Mesendoderm (in vitro differentiated cells): ENCODE data around the gene SORCS2.
"Not testable (repeated sequence)": the region's sequence is repeated elsewhere in the genome, so short reads cannot be mapped to it uniquely, and the experiment has no call there.

Experiments
- DNase-seq: peaks from one replicate; pipeline ENCODE4 v3.0.0; 2013
- H2AK5ac ChIP-seq: 2 replicates; pipeline ENCODE4 v1.6.1; 2013; ENCODE audit warnings: low read length, inconsistent platforms
- H2BK120ac ChIP-seq: 2 replicates; pipeline ENCODE4 v1.6.1; 2013; ENCODE audit warnings: low read depth, mild to moderate bottlenecking, low read length, moderate library complexity, mixed read lengths
- H2BK15ac ChIP-seq: replicated peaks from 2 replicates; pipeline ENCODE4 v1.6.1; 2013; ENCODE audit warnings: low read depth, mild to moderate bottlenecking, moderate library complexity
- H2BK5ac ChIP-seq: 2 replicates; pipeline ENCODE4 v1.6.1; 2013; ENCODE audit warnings: low read length, inconsistent platforms
- H3K18ac ChIP-seq: 2 replicates; pipeline ENCODE4 v1.6.1; 2013; ENCODE audit warnings: mild to moderate bottlenecking, low read length, mixed read lengths
- H3K23ac ChIP-seq: one replicate; pipeline ENCODE4 v1.6.1; 2013; ENCODE audit warnings: low read length
- H3K27ac ChIP-seq: 2 replicates; pipeline ENCODE4 v1.5.1; 2013; ENCODE audit warnings: low read depth, mild to moderate bottlenecking, inconsistent platforms, low read length, moderate library complexity
- H3K27me3 ChIP-seq: 2 replicates; pipeline ENCODE4 v1.6.1; 2013; ENCODE audit warnings: low read length, control low read depth, mild to moderate bottlenecking, inconsistent platforms; ENCODE audit not compliant: insufficient read depth, poor library complexity
- H3K36me3 ChIP-seq: 2 replicates; pipeline ENCODE4 v1.6.1; 2013; ENCODE audit warnings: low read length, inconsistent platforms; ENCODE audit not compliant: control insufficient read depth, insufficient read depth
- H3K4ac ChIP-seq: one replicate; pipeline ENCODE4 v1.6.1; 2013; ENCODE audit warnings: low read depth, mild to moderate bottlenecking, low read length, moderate library complexity
- H3K4me1 ChIP-seq: 2 replicates; pipeline ENCODE4 v1.6.1; 2013; ENCODE audit warnings: low read depth, low read length, inconsistent platforms; ENCODE audit not compliant: control insufficient read depth
- H3K4me2 ChIP-seq: 2 replicates; pipeline ENCODE4 v1.6.1; 2013; ENCODE audit warnings: low read length
- H3K4me3 ChIP-seq: 2 replicates; pipeline ENCODE4 v1.5.1; 2013; ENCODE audit warnings: mild to moderate bottlenecking, low read length
- H3K56ac ChIP-seq: one replicate; pipeline ENCODE4 v1.6.1; 2013; ENCODE audit warnings: low read length
- H3K79me1 ChIP-seq: 2 replicates; pipeline ENCODE4 v1.6.1; 2013; ENCODE audit warnings: low read length, inconsistent platforms
- H3K79me2 ChIP-seq: 2 replicates; pipeline ENCODE4 v1.6.1; 2013; ENCODE audit warnings: mild to moderate bottlenecking, low read length; ENCODE audit not compliant: control insufficient read depth, insufficient read depth
- H3K9ac ChIP-seq: 2 replicates; pipeline ENCODE4 v1.6.1; 2013; ENCODE audit warnings: low read length, inconsistent platforms
- H4K5ac ChIP-seq: one replicate; pipeline ENCODE4 v1.6.1; 2013; ENCODE audit warnings: low read length
- H4K8ac ChIP-seq: one replicate; pipeline ENCODE4 v1.6.1; 2013; ENCODE audit warnings: low read depth, mild to moderate bottlenecking, control low read depth, low read length, moderate library complexity
- WGBS: extraction: QIAGEN DNeasy Blood & Tissue Kit; methylation state at CpG from one replicate; pipeline ENCODE4 v1.1.7; 2013; ENCODE audit warnings: low lambda C conversion rate, missing lambda C conversion rate; ENCODE audit not compliant: insufficient coverage; ENCODE audit errors: extremely low coverage; 5-methylcytosine and 5-hydroxymethylcytosine counted together

SORCS2 gene

GRCh38 chr4:7161721-7162214 is 30.6 kb upstream of the SORCS2 start:
- H3K18ac ChIP-seq, result no peak overlapping the region
- no peak overlapping the region for H3K27ac ChIP-seq
- no peak overlapping the region for H3K4ac ChIP-seq
- no peak overlapping the region for H4K5ac ChIP-seq
- no peak overlapping the region for H2BK5ac ChIP-seq
- H3K4me2 ChIP-seq, result no peak overlapping the region
- no peak overlapping the region for H3K23ac ChIP-seq
- H2BK15ac ChIP-seq, result no peak overlapping the region
- H3K4me1 ChIP-seq, result no peaks in the 10 kb centered on the region
- no peak for DNase-seq
- H3K79me1 ChIP-seq, result no peaks in the 10 kb centered on the region
- H3K79me2 ChIP-seq, result no peaks in the 10 kb centered on the region
- no peak overlapping the region for H4K8ac ChIP-seq
- no peak overlapping the region for H2AK5ac ChIP-seq
- WGBS, result no CpG with 5 or more reads among the region's 6 CpGs
- no peaks in the 10 kb centered on the region for H3K36me3 ChIP-seq
- H2BK120ac ChIP-seq, result no peak overlapping the region
- H3K27me3 ChIP-seq, result no peaks in the 10 kb centered on the region
- H3K9ac ChIP-seq, result no peak overlapping the region
- no peak overlapping the region for H3K4me3 ChIP-seq
- no peak overlapping the region for H3K56ac ChIP-seq

GRCh38 chr4:7165056-7165873 is 27.1 kb upstream of the SORCS2 start:
- H2BK120ac ChIP-seq, H2AK5ac ChIP-seq, DNase-seq, H3K27ac ChIP-seq, H3K4me1 ChIP-seq, H3K27me3 ChIP-seq, H3K79me1 ChIP-seq, H2BK15ac ChIP-seq, H3K4ac ChIP-seq, H3K23ac ChIP-seq, H3K18ac ChIP-seq, H3K56ac ChIP-seq, H4K8ac ChIP-seq, H4K5ac ChIP-seq, H3K79me2 ChIP-seq, H3K4me3 ChIP-seq, H3K36me3 ChIP-seq, H3K4me2 ChIP-seq, H3K9ac ChIP-seq, H2BK5ac ChIP-seq: not testable (repeated sequence)
- no CpG with 5 or more reads among the region's 28 CpGs for WGBS

- Histone ChIP-seq H2BK15ac (no peak overlapping the region), H2AK5ac (no peak overlapping the region), H3K23ac (no peak overlapping the region), H3K4me2 (no peak overlapping the region), H3K36me3 (no peaks in the 10 kb centered on the region), H3K27ac (no peak overlapping the region), H3K4ac (no peak overlapping the region), H3K79me1 (no peaks in the 10 kb centered on the region), H3K4me3 (no peak overlapping the region), H3K18ac (no peak overlapping the region), H4K5ac (no peak overlapping the region), H3K4me1 (no peaks in the 10 kb centered on the region), H2BK5ac (no peak overlapping the region), H3K79me2 (no peaks in the 10 kb centered on the region), H3K56ac (no peak overlapping the region), H2BK120ac (no peak overlapping the region), H3K27me3 (no peaks in the 10 kb centered on the region), H3K9ac (no peak overlapping the region), H4K8ac (no peak overlapping the region)
- no CpG with 5 or more reads among the region's 9 CpGs for WGBS
- DNase-seq, result no peak
Observed at GRCh38 chr4:7165874-7166201, 26.5 kb upstream of the SORCS2 start.

- no peak overlapping the region for H3K27ac ChIP-seq
- WGBS, result no CpG with 5 or more reads among the region's 3 CpGs
- H4K5ac ChIP-seq, result no peak overlapping the region
- H2AK5ac ChIP-seq, result no peak overlapping the region
- H3K79me2 ChIP-seq, result no peaks in the 10 kb centered on the region
- H3K36me3 ChIP-seq, result no peaks in the 10 kb centered on the region
- no peak overlapping the region for H4K8ac ChIP-seq
- no peak overlapping the region for H2BK5ac ChIP-seq
- H3K79me1 ChIP-seq, result no peaks in the 10 kb centered on the region
- H2BK120ac ChIP-seq, result no peak overlapping the region
- H3K23ac ChIP-seq, result no peak overlapping the region
- H3K4me2 ChIP-seq, result no peak overlapping the region
- DNase-seq, result no peak
- H3K27me3 ChIP-seq, result no peaks in the 10 kb centered on the region
- no peak overlapping the region for H3K56ac ChIP-seq
- H3K4me1 ChIP-seq, result no peaks in the 10 kb centered on the region
- H3K9ac ChIP-seq, result no peak overlapping the region
- no peak overlapping the region for H2BK15ac ChIP-seq
- H3K4me3 ChIP-seq, result no peak overlapping the region
- no peak overlapping the region for H3K18ac ChIP-seq
- no peak overlapping the region for H3K4ac ChIP-seq
Observed at GRCh38 chr4:7166237-7166636, 26.1 kb upstream of the SORCS2 start.

GRCh38 chr4:7166981-7167700 is 25.2 kb upstream of the SORCS2 start:
- no peaks in the 10 kb centered on the region for H3K4me1 ChIP-seq
- no peak overlapping the region for H4K5ac ChIP-seq
- no peak overlapping the region for H2BK15ac ChIP-seq
- no peak overlapping the region for H2BK5ac ChIP-seq
- H3K27me3 ChIP-seq, result no peaks in the 10 kb centered on the region
- H2BK120ac ChIP-seq, result no peak overlapping the region
- no peak overlapping the region for H3K4me3 ChIP-seq
- H3K36me3 ChIP-seq, result no peaks in the 10 kb centered on the region
- no peak overlapping the region for H4K8ac ChIP-seq
- H3K9ac ChIP-seq, result no peak overlapping the region
- no peaks in the 10 kb centered on the region for H3K79me1 ChIP-seq
- no peak overlapping the region for H3K18ac ChIP-seq
- H3K23ac ChIP-seq, result no peak overlapping the region
- no CpG with 5 or more reads among the region's 17 CpGs for WGBS
- H3K56ac ChIP-seq, result no peak overlapping the region
- H2AK5ac ChIP-seq, result no peak overlapping the region
- DNase-seq, result no peak
- no peak overlapping the region for H3K4ac ChIP-seq
- H3K4me2 ChIP-seq, result no peak overlapping the region
- H3K79me2 ChIP-seq, result no peaks in the 10 kb centered on the region
- no peak overlapping the region for H3K27ac ChIP-seq
